Breast epithelium (tissue), 3 donors: ENCODE measurements around the gene ETV2.

ENCODE experiments used
- CTCF ChIP-seq, 3 donors: fragments of 450-650 bp; IDR thresholded peaks; one replicate each; pipeline ENCODE4 v1.5.1; 2016 to 2017; ENCODE audit warnings: antibody characterized with exemption in 3 of 3, mild to moderate bottlenecking in 3 of 3, moderate library complexity in 3 of 3
- POLR2A ChIP-seq: fragments of 450-650 bp; IDR thresholded peaks from one replicate; pipeline ENCODE4 v1.6.1; 2016; ENCODE audit warnings: antibody characterized with exemption, mild to moderate bottlenecking, moderate library complexity
- POLR2AphosphoS5 ChIP-seq, 3 donors: sonication (generic); formaldehyde crosslinking; IDR thresholded peaks; one replicate each; pipeline ENCODE4 v1.6.1; 2017; ENCODE audit warnings: antibody characterized with exemption in 3 of 3

GRCh38 chr19:35601971-35602370, 39.6 kb upstream of the ETV2 start:
- TF ChIP-seq CTCF (IDR thresholded peaks at IDR 0.05) (no peak), POLR2AphosphoS5 (IDR thresholded peaks at IDR 0.05) (no peak), POLR2A (no peak)
